Activated CD8-positive, alpha-beta memory T cell treated with anti-CD3 and anti-CD28 coated beads for 1 hour (primary cell): ENCODE data around the gene SCG5.

Source experiments
- DNase-seq, 2 donors: peaks; one replicate each; pipeline ENCODE4 v3.0.0-alpha.2; 2020; ENCODE audit warnings: low read depth in 1 of 2; ENCODE audit errors: extremely low read depth in 1 of 2

The SCG5 gene

DNA sequence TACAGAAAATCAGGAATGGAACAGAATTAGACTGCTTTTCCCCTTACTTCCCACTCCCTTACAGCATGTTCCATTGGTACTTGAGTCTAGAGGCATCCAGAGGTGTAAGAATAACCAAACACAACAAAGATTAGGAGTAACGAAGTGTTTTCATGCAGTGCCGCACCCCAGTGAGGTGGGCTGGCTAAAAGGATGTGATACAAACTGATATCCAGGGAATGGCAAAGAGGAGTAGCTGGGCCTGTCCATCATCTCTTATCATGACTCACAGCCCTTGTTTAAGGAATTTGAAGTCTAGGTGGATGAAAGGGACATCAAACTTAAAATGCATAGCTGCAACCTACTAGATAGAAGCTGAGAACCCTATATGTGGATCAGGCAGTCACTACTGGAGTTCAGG, 16.4 kb downstream of the SCG5 start:
- no peak for DNase-seq

DNA sequence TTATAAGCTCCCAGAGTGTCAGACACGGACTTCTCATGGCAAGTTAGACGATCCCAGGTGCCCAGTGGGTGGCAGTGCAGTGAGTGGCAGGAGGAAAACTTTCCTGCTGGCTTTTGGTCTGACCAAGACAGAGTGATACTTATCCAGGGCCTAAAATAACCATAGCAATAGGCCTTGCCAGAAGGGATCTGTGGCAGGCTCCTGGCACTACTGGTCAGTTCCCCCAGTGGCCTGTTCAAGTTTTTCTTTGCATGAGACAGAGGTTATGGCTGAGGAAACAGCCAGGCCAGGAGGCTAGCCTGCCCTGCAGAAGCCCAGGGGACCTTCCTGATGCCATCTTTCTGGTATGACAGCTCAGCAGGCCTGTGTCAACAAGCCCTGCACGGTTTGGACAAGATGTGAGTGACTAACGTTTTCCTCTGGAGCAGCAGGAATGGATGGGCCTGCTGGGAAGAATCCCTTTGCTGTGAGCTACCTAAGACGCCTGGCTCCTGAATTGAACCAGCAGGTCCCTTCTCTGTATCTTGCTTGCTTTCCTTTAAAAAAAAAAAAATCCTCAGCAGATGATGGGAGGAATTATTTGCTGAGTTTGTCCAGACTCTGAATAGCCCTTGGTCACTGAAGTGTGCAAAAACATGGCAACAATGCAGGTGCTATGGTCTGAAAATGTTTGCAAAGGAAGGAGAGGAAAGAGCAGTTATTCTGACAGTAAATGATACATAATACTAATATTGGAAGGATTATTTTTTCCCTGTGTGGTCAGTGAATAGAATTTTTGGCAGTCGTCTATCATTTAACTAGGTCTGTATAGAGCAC, 18.0 kb downstream of the SCG5 start:
- DNase-seq, result no peak

DNA sequence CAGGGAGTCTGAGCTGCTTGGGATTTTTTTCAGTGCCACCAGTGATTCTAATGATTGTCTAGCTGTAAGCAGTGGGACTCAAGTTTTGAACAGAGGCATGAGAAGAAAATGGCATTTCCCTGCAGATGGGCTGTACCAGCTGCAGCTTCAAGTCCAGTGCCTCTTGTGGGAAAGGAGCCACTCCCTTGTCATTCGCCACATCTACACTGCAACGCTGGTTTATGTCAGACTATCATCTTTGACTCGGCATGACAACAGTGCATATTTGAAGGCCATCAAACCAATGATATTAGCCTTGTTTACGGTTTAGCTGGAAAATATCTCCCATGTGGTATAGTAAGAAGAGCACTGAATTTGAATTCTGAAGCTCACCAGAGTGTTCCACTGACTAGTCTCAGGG, 22.2 kb downstream of the SCG5 start:
- DNase-seq, result no peak

DNA sequence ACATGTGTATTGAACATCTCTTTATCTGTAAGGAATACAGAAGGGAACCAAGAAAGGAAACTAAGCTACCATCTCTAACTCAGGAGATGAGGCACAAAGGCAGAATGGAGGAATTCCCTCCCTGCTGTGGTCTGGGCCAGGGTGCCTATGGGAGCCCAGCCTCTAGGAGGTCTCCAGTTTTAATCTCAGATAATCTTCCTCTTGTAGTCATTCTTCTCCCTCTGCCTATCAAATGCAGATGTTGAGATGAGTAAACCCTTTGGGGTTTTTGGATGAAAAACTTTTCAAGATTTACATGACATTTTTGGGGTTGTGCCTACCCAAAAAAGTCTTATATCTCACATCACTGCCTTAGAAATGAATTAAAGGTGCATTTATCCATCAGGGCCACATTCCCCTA, 23.3 kb downstream of the SCG5 start:
- no peak for DNase-seq

DNA sequence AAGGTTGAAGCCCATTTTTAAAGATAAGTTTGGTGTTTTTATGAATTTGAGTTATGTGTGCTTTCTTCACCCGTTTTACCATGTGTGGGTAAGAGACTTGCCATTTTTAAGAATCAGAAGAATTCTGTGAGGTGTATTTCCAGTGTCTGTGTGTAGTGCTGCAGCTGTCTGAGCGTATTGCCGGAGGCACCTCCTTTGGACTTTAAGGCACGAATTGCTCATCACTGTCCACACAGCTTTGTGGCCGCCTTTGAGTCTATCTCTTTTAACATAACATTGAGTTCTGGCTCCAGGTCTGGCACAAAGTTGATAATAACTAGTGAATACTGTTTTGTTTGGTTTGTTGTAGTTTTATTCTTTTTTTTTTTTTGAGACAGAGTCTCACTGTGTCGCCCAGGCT, 25.8 kb downstream of the SCG5 start:
- DNase-seq, result no peak

DNA sequence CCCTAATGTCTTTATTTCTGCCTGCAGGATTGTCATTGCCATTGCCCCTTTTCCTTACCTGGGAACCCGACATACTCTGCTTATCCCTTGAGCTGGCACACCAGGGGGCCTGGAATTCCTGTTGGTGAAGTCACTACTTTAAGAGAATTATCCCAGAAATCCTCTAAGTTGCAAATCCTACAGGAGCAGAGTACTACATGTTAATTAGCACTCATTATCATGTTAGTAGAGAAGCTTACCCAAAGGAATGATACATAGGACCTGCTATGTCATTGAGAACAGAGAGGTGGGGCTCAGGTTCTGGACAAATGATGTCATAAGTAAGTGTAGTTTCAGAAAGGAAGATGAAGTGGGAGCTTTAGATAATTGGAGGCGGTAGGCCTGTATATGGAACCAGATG, 27.4 kb downstream of the SCG5 start:
- no peak for DNase-seq

DNA sequence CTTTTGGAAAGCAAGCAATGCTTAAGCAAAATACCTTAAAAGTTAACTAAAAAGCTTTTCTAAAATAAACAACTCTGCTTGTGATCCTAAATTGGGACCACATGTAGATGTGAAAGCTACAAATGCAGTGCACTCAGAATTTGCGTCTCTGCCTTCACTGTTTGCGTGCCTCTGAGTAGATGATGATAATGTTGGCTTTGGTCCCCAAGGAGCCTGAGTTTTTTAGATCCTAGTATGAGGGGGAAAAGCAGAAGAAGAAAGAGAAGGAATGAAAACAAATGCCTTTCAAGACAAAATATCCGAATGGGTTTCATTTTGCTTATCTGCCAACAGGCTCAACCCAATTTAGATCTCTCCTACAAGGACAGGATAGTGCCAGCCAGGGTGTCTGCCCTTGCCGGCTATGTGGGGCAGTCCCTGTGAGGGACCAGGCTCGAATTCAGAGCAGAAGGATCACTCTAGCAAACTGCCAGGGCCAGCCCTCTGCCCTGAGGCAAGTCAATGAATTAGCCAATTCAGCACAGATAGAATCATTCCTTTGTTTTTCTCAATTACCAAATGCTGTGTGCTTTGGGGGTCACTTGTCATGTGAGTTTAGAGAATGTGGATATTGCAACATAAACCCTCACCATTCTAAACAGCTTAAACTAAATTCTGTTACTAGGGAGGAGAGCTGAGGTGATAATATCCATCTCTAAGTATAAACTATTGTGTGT, 28.5 kb downstream of the SCG5 start:
- DNase-seq, result no peak

DNA sequence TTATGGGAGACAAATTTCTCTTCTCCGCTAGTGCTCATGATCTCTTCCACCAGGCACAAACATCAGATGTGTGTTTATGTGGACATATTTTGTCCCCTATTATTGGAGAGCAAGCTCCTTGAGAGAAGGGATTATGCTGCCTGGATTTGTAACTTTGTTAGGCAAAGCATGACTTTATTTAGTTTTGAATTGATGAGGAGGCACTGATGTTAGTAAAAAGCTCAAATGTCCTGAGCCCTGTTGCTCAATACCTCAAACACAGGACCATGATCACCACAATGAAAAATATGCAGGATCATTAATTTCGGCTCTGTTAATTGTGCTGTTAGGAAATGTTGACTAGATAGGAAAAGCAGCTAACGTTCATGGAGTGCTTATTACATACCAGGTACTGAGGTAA, 29.1 kb downstream of the SCG5 start:
- DNase-seq, result no peak

DNA sequence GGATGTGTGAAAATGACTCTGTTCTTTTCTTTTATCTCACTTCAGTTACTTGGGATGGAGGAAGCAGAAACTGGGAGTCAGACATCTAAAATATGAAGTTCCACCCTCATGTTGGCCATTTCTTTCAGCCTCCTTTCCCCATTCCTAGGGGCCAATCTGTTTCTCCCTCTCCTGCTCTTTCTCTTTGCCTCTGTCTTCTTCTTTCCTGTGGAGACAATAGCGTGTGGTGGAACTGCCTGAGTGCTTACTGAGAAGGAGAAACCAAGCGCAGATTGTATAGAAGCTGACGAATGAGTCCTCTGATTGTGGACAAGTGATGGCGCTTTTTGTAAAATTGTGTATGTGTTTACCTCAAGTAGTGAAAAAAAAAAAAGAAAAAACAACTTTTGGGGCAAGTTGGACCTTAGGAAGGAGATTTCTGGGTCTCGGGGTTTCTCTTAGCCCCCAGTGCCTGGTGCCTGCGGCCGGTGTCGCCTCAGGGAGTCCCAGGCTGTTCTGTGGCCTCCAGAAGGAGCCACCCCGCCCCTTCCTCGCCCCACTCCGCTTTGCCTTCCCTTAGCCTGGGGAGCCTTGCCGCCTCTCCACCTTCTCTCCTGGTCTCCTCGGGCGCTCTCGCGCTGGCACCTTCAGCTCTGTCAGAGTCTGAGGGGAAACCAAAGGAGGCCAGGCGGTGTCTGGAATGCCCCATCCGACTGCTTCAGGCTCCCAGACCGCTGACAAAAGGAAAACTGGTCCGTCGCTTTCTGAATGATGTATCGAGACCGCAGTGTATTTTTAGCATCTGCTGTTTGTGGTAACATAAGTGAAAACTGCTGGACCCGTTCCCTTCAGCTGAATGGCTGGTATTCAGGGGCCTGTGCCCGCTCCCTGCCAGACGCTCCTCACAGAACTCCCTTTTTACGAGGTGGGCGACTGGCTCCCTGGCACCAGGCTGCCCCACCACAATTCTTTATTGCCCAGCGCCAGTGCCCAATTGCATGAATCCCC, 30.1 kb downstream of the SCG5 start:
- no peak for DNase-seq

DNA sequence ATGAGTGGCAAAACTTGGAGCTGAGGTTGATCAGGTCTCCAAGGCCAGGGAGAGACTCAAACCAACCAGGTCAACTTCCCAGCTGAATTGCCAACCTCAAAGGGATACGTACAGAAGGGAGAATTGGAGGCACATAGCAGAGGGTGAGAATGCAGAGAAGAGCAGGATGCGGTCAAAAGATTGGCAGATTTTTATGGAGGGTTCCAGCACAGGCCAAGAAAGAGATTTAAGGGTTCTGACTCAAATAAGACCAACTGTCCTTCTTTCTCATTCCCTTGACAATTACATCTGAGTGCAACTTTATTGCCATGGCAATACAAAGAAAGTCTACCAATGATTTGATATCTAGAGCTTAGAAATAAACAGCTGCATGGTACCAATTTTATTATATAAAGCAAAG, 33.2 kb downstream of the SCG5 start:
- no peak for DNase-seq

DNA sequence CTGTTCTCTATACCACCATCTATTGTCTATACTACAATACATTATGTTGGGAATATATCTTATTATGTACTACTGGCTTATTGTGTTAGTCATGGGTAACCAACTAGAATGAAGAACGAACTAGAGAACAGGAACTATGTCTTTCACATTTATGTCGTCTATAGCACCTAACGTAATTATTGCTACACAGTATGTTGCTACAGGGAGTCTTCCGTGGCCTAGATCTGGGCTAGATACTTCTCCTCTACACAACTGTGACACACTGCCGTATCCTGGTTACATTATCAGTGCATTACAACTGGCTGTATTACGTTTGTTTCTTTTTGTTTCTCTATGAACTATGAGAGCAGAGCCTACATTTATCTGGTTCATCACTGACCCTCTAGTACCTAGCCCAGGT, 34.0 kb downstream of the SCG5 start:
- DNase-seq, result no peak

DNA sequence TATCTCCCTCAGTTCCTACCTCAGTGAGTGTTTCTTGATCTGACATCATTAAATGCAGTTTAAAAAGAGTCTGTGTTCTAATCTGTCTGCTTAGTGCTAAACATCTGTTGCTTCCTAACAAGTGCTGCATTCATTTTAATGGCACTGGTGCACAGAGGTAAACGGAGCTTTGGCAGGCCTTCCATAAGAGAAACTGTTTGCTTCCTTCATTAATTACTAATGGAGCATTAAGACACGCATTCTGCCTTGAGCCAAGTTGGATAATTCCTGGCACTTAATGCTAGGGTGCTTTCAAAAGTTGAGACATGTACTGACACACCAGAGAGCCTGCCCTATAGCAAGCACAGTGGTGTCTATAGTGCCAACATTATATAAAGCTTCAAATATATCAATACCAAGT, 34.7 kb downstream of the SCG5 start:
- no peak for DNase-seq

DNA sequence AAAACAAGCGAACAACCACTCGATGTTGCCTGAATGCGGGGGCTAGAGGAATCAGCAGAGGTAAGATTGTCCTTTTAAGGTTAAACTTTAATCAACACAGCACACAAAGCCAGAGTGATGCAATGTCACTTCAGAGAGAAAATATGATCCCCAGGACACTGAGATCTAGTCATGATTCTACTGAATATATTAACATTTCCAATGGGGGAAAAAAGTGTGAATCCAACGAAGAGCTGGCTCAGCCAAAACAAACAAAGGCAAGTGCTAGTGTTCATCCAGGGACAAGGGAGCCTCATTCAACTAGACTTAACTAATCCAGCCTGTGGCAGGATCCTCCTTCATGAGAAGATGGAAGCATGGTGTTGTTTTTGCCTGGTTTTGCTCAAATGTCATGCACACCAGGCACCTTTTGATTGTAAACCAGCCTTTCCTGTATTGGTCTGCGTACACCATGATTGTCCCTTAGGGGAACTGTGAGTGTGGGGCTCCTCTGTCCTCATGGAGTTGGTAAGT, 35.8 kb downstream of the SCG5 start:
- no peak for DNase-seq

DNA sequence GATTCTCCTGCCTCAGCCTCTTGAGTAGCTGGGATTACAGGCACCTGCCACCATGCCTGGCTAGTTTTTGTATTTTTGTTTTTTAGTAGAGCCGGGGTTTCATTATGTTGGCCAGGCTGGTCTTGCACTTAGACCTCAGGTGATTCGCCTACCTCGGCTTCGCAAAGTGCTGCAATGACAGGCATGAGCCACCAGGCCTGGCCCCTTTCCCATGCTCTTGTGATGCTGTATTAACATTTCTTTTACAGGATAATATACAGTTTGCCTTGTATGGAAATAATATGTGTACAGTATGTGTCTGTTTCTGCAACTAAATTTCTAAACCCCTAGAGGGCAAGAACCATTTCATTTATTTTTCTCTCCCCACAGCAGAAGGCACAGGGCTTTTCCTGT, 37.8 kb downstream of the SCG5 start:
- no peak for DNase-seq

DNA sequence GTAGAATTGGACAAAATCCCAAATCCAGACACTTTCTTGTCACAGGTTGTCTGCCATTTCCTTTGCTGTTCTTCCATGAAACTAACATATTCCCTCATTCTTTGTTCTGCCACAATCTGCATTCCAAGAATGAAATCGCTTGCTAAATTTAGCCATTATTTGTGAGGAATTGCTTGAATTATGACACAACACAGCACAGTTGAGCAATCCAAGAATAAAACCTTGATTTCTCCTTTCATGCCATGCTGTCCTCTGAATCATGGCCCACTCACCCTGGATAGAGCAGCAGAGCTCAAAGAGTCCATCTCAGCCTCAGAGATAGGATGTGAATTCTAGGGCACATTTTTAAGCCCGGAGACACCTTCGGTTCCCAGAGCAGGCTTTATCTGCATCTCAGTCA, 41.1 kb downstream of the SCG5 start:
- DNase-seq, result no peak

DNA sequence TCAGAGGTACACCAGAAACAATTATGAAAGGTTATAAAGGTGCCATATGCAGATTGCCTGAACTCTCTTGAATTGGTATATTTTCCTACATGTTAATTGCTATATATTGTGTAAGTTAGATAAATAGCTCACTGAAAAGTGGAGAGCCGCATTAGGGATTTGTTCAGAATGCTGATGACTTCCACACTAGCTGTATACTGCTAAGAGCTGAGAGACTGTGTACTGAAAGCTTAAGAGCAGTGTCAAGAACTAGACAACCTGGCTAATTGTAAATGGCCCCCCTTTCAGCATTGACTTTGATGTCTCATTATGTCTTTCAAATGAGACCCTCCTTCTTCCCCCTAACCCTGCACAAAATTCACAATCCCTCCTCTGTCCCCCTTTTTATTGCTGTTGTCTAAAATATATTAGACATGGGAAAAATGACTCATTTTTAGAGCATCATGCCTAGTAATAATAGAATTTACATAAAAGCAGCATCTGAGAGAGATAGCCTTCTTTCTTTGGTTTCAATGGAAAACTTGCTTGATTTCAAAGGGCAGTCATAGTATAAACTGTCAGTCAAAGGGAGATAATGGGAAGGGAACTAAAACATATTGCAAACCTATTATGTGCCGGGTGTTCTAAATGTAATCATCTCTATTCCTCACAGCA, 41.6 kb downstream of the SCG5 start:
- no peak for DNase-seq

DNA sequence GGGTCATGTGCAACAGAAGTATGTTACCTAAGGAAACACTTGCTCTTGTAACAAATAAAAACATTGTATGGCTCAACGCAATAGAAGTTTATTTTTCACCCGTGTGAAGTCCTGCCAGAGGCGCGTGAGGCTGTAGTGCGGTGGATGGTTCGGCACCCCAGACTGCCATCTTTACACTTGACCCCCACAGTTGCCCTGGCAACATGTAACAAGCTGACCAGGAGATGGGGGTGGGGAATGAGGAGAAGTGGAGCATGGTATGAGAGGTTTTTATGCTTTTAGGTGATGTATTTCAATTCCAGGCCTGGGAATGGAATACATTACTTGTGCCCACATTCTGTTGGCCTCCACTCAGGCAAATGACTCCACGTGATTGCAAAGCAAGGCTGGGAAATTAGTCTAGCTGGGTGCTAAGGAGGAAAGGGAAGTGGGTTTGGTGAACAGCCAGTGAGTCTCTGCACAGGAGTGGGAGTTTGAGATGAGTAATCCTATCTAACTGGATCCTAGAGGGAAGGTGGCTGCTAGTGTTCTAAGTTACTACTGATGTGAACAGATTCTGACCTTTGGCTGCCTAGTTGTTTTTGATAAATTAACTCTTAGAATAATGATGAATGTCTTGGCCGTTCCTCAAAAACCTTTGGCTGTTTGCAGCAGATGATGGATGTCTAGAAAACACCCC, 42.5 kb downstream of the SCG5 start:
- no peak for DNase-seq

DNA sequence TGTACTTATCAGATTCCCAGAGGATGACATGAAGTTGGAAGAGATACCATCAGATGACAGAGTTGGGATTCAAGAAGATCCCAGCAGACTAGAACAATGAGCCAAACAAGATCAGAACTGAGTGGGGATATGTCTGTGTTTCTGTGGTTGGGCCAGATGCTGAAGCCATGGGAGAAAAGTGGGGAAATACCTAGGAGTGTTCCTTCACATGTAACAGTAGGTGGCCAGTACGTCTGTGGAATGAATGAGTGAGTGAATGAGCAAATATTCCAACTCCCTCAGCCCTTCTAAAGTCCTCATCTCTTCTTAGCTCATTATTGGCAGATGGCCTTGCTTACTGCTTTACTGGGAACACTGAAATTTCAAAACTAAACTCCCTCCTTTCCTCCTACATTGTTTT, 44.1 kb downstream of the SCG5 start:
- DNase-seq, result no peak

DNA sequence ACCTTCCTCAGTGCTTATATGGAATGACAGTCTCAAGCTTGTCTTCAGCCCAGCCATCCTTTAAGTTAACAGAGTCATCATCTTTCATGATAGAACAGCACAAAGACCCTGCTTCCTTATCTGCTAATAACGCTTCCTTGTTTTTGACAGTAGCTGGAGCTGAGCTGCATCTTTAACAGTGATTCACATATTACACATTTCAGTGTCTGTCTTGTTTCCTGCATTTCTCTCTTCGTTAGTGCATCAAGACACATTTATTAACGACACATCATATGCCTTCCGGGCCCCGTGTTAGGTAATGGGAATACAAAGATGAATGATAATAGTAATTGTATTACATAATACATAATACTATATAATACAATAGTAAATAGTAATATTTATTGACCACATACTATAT, 46.0 kb downstream of the SCG5 start:
- DNase-seq, result no peak

DNA sequence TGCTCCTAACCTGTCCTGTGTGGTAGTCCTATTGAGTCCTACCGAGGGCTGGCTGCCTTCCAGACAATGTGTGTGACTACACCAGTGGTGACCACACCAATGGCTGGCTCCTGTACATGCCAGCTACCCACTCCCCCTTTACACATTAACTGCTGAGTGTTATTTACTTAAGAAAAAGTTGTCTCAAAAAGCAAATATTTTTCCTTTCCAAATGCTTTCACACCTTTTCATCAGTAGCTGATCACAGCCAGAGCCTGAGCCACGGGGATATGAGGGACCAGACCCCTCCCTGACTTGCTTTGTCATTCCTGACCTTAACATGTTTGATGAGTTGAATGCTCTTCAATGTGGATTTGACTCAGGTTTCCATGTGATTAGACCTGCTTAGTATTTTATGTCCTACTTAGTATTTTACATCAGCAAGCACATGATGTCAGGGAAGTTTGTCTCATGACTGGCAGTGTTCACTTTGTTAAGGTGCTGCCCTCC, 46.7 kb downstream of the SCG5 start:
- DNase-seq, result no peak
